Measurements from ENCODE around the gene LDB1. TPM values are rescaled to one million over a fixed set of nuclear protein-coding genes. Genes with fewer than 3 reads are reported as not detected.

LDB1 gene
- total RNA-seq, 1 experiment from 2014 or later = 20.6 TPM

DNA sequence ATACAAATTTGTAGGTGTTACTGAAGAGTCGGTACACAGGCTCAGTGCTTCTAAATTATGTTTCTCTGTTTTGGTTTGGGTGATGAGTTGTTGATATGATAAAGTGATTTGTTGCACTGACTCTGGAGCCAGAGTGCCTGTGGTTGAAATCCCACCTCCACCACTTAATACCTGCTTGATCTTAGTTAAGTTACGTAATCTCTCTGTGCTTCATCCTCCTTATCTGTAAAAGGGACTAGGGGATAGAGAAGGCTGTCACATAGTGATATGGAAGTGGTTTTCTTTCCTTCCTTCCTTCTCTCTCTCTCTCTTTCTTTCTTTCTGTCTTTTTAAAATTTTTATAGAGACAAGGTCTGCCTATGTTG, 55.7 kb downstream of the LDB1 start:
- DNase-seq (ENCODE audit: low read depth) = no peak

DNA sequence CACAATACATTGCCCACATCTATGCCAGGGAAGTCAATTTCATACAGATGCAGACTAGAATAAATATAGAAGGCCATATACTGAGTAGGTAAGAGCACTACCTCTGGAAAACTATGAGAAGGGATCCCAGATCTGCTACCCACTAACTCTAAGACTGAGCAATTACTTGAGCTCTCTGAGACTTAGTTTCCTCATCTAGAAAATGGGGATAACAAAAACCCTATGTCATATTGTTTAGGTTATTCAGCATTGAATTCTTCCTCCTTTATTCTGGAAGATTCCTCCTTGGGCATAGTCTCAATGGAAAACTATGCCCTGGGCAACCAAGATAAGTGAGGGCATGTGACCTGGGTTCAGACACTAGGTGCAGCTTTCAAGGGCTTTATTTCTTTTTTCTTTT, 60.2 kb downstream of the LDB1 start:
- no peak for DNase-seq (ENCODE audit: low read depth)

Other genes with a start within 250 kb of the LDB1 start
- 4.6 and 5.1 TPM in 2 replicates for gene ARMH3, start 64.2 kb downstream of the LDB1 start, total RNA-seq (2014; rRNA removed; shearing (Covaris generic))
- gene HPS6, start 55.0 kb downstream of the LDB1 start, total RNA-seq (2014; rRNA removed; shearing (Covaris generic)) = 16.0 and 19.7 TPM in 2 replicates
- gene PPRC1, start 12.7 kb upstream of the LDB1 start, total RNA-seq (2014; rRNA removed; shearing (Covaris generic)) = 10.8 and 17.0 TPM in 2 replicates
- 70.1 and 105 TPM in 2 replicates for gene NOLC1, start 32.0 kb upstream of the LDB1 start, total RNA-seq (2014; rRNA removed; shearing (Covaris generic))
- 0.06 TPM in 1 of 2 replicates, not detected in the other for gene ELOVL3, start 105.9 kb upstream of the LDB1 start, total RNA-seq (2014; rRNA removed; shearing (Covaris generic))
- not detected in 2 replicates for gene PITX3, start 121.1 kb upstream of the LDB1 start, total RNA-seq (2014; rRNA removed; shearing (Covaris generic))
- gene GBF1, start 125.2 kb upstream of the LDB1 start, total RNA-seq (2014; rRNA removed; shearing (Covaris generic)) = 17.3 and 26.5 TPM in 2 replicates